K562 (cell line): ENCODE measurements around the gene KCTD13. TPM values are rescaled to one million over a fixed set of nuclear protein-coding genes. Genes with fewer than 3 reads are reported as not detected.

Experiments used
- CHD1 ChIP-seq: fragments of 200-600 bp; sonication (generic); IDR thresholded peaks from one replicate; pipeline ENCODE4 v1.6.1; 2012; ENCODE audit warnings: mild to moderate bottlenecking, moderate library complexity, low read length, inconsistent platforms
- MAZ ChIP-seq, 2 experiments: fragments of 450-650 bp in 1 of 2; sonication (generic) in 1 of 2; formaldehyde crosslinking; IDR thresholded peaks in 1 of 2; conservative IDR thresholded peaks in 1 of 2; 2 replicates each; pipeline versions ENCODE4 v1.4.0 to v1.5.0; 2020; ENCODE audit warnings: mild to moderate bottlenecking in 1 of 2, missing genetic modification reagents in 1 of 2
- NCOA4 ChIP-seq: fragments of 450-650 bp; IDR thresholded peaks from 2 replicates; pipeline ENCODE4 v1.6.1; 2018; ENCODE audit warnings: mild to moderate bottlenecking; ENCODE audit not compliant: partially characterized antibody
- NRF1 ChIP-seq, 2 experiments: fragments of 450-650 bp; IDR thresholded peaks in 1 of 2; conservative IDR thresholded peaks in 1 of 2; 2 replicates each; pipeline ENCODE4 v1.6.1; 2014; ENCODE audit warnings: mild to moderate bottlenecking in 2 of 2
- POLR2AphosphoS5 ChIP-seq: IDR thresholded peaks from 2 replicates; pipeline ENCODE4 v1.6.1; 2011; ENCODE audit warnings: mild to moderate bottlenecking, low read depth, low read length, moderate library complexity; ENCODE audit not compliant: control insufficient read depth, insufficient read depth
- RBM22 ChIP-seq: fragments of 200-400 bp; formaldehyde crosslinking; IDR thresholded peaks from 2 replicates; pipeline ENCODE4 v1.6.1; 2018; ENCODE audit warnings: low read length, low read depth; ENCODE audit not compliant: poor library complexity, severe bottlenecking
- SREBF2 ChIP-seq: sonication (generic); formaldehyde crosslinking; IDR thresholded peaks from 2 replicates; pipeline ENCODE4 v1.4.0; 2020; ENCODE audit warnings: mild to moderate bottlenecking, missing genetic modification reagents
- TAF7 ChIP-seq: fragments of 450-650 bp; IDR thresholded peaks from 2 replicates; pipeline ENCODE4 v1.6.1; 2016; ENCODE audit warnings: missing genetic modification characterization, missing compliant biosample characterization
- ZNF212 ChIP-seq: fragments of 450-650 bp; formaldehyde crosslinking; IDR thresholded peaks from 2 replicates; pipeline ENCODE4 v1.4.0; 2020; ENCODE audit warnings: mild to moderate bottlenecking
- ZNF217 ChIP-seq: sonication (generic); formaldehyde crosslinking; IDR thresholded peaks from 2 replicates; pipeline ENCODE4 v1.8.0; 2022; ENCODE audit warnings: mild to moderate bottlenecking, missing genetic modification reagents
- polyA plus RNA-seq, 8 experiments: library from polyadenylated mRNA; depleted of rRNA in 4 of 8; stranded (reverse) in 5 of 8; unstranded in 3 of 8; fragments of >200 nt; fragmentation: Nextera tagmentation in 2 of 8; fragmentation: Illumina TruSeq in 1 of 8; extraction: Ambion mirVana in 2 of 8; extraction: Trizol in 1 of 8; gene quantifications; 2 replicates each; pipeline versions ENCODE4 v1.2.1 to v1.2.3, GENCODE V29; 2011 to 2014; ENCODE audit warnings: inconsistent platforms in 1 of 8, missing spikeins in 1 of 8
- total RNA-seq, 7 experiments: library from RNA; depleted of rRNA in 6 of 7; stranded (reverse); fragments of >200 nt in 6 of 7; fragmentation: Illumina TruSeq in 2 of 7; extraction: Trizol in 2 of 7; gene quantifications; 2 replicates each; pipeline versions ENCODE4 v1.2.1 to v1.2.3, GENCODE V29; 2011 to 2021; ENCODE audit warnings: low replicate concordance in 1 of 7
- TF ChIP-seq, protein P1 (sequence below): fragments of 450-650 bp; formaldehyde crosslinking; IDR thresholded peaks from 2 replicates; pipeline ENCODE4 v1.4.0; 2020; ENCODE audit warnings: mild to moderate bottlenecking, moderate library complexity

The KCTD13 gene
- total and polyA plus RNA-seq, 9 of the 15 experiments (the other 6 are each of a cell fraction or from before 2014, with no cell fraction given), result 1.0 to 20.6 (median 9.8) TPM

DNA sequence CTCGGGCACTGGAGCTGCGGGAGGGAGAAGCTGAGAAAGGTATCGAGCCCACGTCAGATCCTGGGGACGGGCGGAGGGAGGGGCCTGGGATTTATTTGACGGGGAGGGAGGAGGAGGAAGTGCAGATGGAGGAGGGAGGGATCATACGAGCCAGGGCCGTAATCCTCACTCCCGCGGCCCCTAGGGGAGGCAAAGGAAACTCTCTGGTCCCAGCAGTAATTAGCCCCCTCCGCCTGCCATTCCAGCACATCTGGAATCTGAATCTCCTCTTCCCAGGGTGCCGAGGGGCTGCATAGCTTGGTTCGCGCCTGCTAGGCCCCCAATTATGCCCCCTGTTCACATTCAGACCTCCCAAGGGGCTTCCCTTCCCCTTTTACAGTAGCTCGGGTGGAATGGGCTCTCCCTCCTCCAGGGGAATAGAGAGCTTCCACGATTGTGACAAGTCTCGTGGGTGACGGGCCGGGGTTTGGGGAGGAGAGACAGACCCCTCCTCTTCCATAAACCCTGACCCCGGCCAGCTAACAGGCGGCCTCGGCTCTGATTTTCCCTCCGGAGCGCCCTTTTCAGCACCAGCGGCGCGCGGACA lies 26.4 kb downstream of the KCTD13 start, which contains the start of gene SEZ6L2 (continued):
- TF ChIP-seq, protein P1, sequence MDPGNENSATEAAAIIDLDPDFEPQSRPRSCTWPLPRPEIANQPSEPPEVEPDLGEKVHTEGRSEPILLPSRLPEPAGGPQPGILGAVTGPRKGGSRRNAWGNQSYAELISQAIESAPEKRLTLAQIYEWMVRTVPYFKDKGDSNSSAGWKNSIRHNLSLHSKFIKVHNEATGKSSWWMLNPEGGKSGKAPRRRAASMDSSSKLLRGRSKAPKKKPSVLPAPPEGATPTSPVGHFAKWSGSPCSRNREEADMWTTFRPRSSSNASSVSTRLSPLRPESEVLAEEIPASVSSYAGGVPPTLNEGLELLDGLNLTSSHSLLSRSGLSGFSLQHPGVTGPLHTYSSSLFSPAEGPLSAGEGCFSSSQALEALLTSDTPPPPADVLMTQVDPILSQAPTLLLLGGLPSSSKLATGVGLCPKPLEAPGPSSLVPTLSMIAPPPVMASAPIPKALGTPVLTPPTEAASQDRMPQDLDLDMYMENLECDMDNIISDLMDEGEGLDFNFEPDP, result no peak
- no peak for TF ChIP-seq RBM22
- TF ChIP-seq SREBF2 (CRISPR knock-in tag), result no peak
- TF ChIP-seq POLR2AphosphoS5, result no peak
- TF ChIP-seq ZNF217 (CRISPR knock-in tag), result no peak
- TF ChIP-seq TAF7 (tag), result no peak
- TF ChIP-seq CHD1, result no peak
- peak in 1 of 2 experiments; percentile 83; a peak in 1 of 4 replicates for TF ChIP-seq MAZ (CRISPR knock-in tag; conservative IDR thresholded peaks at IDR 0.05 in 1 of 2, IDR thresholded peaks at IDR 0.05 in 1 of 2)
- TF ChIP-seq NRF1 (conservative IDR thresholded peaks at IDR 0.05 in 1 of 2, IDR thresholded peaks at IDR 0.05 in 1 of 2), result 0 out of 4 replicates have a peak, but pooled peaks of 1 of the 2 experiments have one; percentile 12
- TF ChIP-seq NCOA4, result no peak
- no peak for TF ChIP-seq ZNF212 (CRISPR knock-in tag)
